ENCODE measurements around the gene RP2. TPM values are rescaled to one million over a fixed set of nuclear protein-coding genes. Genes with fewer than 3 reads are reported as not detected.

RP2 gene
- total and polyA plus RNA-seq, 2 donors (not counting 1 experiment from before 2014, with no cell fraction given), result 19.4 to 20.6 TPM

GRCh38 chrX:46849933-46850332, 13.1 kb downstream of the RP2 start:
- Histone ChIP-seq H3K27me3 (ENCODE audit: control insufficient read depth, insufficient read depth, low read length) (no peaks in the 10 kb centered on the region), H2AFZ (ENCODE audit: low read length) (no peak overlapping the region), H3K4me2 (ENCODE audit: extremely low read depth, insufficient read depth, low read length) (no peak overlapping the region), H3K9me3 (ENCODE audit: control insufficient read depth, insufficient read depth, low read depth, low read length) (no peaks in the 10 kb centered on the region), H3K4me3 (replicated peaks in 1 of 4; ENCODE audit: control extremely low read depth in 1 of 4, insufficient read depth in 1 of 4, low read depth in 3 of 4, low read length in 4 of 4) (no peak overlapping the region), H3K27ac (ENCODE audit: insufficient read depth, low read length) (no peak overlapping the region), H3K9ac (ENCODE audit: insufficient read depth, low read length) (no peak overlapping the region), H3K79me2 (ENCODE audit: control insufficient read depth, insufficient read depth, low read length) (peaks cover 40% of the 10 kb centered on the region), H4K20me1 (ENCODE audit: control insufficient read depth, extremely low read depth, insufficient read depth, low read length) (no peaks in the 10 kb centered on the region), H3K4me1 (ENCODE audit: control insufficient read depth, extremely low read depth, insufficient read depth, low read length) (no peaks in the 10 kb centered on the region), H3K36me3 (ENCODE audit: control insufficient read depth, insufficient read depth, low read length) (no peaks in the 10 kb centered on the region)
- DNase-seq (ENCODE audit: low read depth in 2 of 2), result peak in 1 of 2 donors; percentile 37
- TF ChIP-seq CTCF (conservative IDR thresholded peaks at IDR 0.05 in 1 of 2, IDR thresholded peaks at IDR 0.05 in 1 of 2; ENCODE audit: low read depth in 1 of 2, low read length in 2 of 2), result no peak
- no peak for TF ChIP-seq EZH2 (IDR thresholded peaks at IDR 0.05; ENCODE audit: low read length, missing control alignments)

DNA sequence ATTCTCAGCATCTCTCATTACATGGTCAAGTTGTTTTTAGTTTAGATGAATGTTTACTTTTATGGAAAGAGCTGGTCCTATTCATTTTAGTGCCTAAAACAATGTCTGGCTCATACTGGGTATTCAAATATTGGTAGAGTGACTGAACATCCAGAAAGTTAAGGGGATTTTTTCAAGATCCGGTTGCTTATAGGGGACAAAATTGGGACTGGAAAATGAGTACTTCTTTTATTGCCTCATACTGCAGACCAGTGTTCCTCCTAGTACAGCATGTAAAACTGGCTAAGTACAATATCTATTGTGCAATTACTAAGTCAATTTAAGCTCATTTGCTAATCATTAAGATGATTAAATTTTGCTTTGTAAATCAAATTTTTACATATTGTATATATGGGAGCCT, 13.9 kb downstream of the RP2 start:
- no peak overlapping the region for H3K4me3 ChIP-seq (replicated peaks in 1 of 4; ENCODE audit: control extremely low read depth in 1 of 4, insufficient read depth in 1 of 4, low read depth in 3 of 4, low read length in 4 of 4)
- H3K36me3 ChIP-seq (ENCODE audit: control insufficient read depth, insufficient read depth, low read length), result no peaks in the 10 kb centered on the region
- no peak overlapping the region for H3K9ac ChIP-seq (ENCODE audit: insufficient read depth, low read length)
- H4K20me1 ChIP-seq (ENCODE audit: control insufficient read depth, extremely low read depth, insufficient read depth, low read length), result no peaks in the 10 kb centered on the region
- H3K79me2 ChIP-seq (ENCODE audit: control insufficient read depth, insufficient read depth, low read length), result peaks cover 36% of the 10 kb centered on the region
- TF ChIP-seq EZH2 (IDR thresholded peaks at IDR 0.05; ENCODE audit: low read length, missing control alignments) (no peak), CTCF (conservative IDR thresholded peaks at IDR 0.05 in 1 of 2, IDR thresholded peaks at IDR 0.05 in 1 of 2; ENCODE audit: low read depth in 1 of 2, low read length in 2 of 2) (no peak)
- H3K27ac ChIP-seq (ENCODE audit: insufficient read depth, low read length), result no peak overlapping the region
- H2AFZ ChIP-seq (ENCODE audit: low read length), result no peak overlapping the region
- H3K9me3 ChIP-seq (ENCODE audit: control insufficient read depth, insufficient read depth, low read depth, low read length), result no peaks in the 10 kb centered on the region
- H3K27me3 ChIP-seq (ENCODE audit: control insufficient read depth, insufficient read depth, low read length), result no peaks in the 10 kb centered on the region
- H3K4me2 ChIP-seq (ENCODE audit: extremely low read depth, insufficient read depth, low read length), result no peak overlapping the region
- no peaks in the 10 kb centered on the region for H3K4me1 ChIP-seq (ENCODE audit: control insufficient read depth, extremely low read depth, insufficient read depth, low read length)
- DNase-seq (ENCODE audit: low read depth in 2 of 2), result no peak

DNA sequence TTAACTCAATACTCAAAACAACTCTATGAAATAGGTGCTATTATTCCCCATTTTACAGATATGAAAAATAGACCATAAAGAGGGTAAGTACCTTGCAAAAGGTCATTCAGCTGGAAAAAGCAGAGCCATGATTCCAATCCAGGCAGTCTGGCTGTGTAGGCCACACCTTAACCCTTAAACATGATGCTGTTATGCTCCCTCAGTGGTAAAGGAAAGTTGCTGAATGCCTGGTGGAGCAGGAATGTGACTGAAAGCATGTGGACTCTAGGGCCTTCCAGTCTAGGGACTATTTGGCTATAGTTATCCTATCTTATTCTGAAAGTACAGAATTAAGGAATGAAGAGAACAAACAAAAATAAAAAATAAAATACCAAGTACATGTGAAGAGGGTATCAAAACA, 19.6 kb downstream of the RP2 start:
- Histone ChIP-seq H3K4me2 (ENCODE audit: extremely low read depth, insufficient read depth, low read length) (no peak overlapping the region), H4K20me1 (ENCODE audit: control insufficient read depth, extremely low read depth, insufficient read depth, low read length) (no peaks in the 10 kb centered on the region), H3K79me2 (ENCODE audit: control insufficient read depth, insufficient read depth, low read length) (peaks cover 5% of the 10 kb centered on the region), H3K4me3 (replicated peaks in 1 of 4; ENCODE audit: control extremely low read depth in 1 of 4, insufficient read depth in 1 of 4, low read depth in 3 of 4, low read length in 4 of 4) (no peak overlapping the region), H3K27ac (ENCODE audit: insufficient read depth, low read length) (no peak overlapping the region), H3K27me3 (ENCODE audit: control insufficient read depth, insufficient read depth, low read length) (no peaks in the 10 kb centered on the region), H2AFZ (ENCODE audit: low read length) (no peak overlapping the region), H3K4me1 (ENCODE audit: control insufficient read depth, extremely low read depth, insufficient read depth, low read length) (peaks cover 2% of the 10 kb centered on the region), H3K36me3 (ENCODE audit: control insufficient read depth, insufficient read depth, low read length) (no peaks in the 10 kb centered on the region), H3K9ac (ENCODE audit: insufficient read depth, low read length) (no peak overlapping the region), H3K9me3 (ENCODE audit: control insufficient read depth, insufficient read depth, low read depth, low read length) (no peaks in the 10 kb centered on the region)
- DNase-seq (ENCODE audit: low read depth in 2 of 2), result no peak
- no peak for TF ChIP-seq CTCF (conservative IDR thresholded peaks at IDR 0.05 in 1 of 2, IDR thresholded peaks at IDR 0.05 in 1 of 2; ENCODE audit: low read depth in 1 of 2, low read length in 2 of 2)
- no peak for TF ChIP-seq EZH2 (IDR thresholded peaks at IDR 0.05; ENCODE audit: low read length, missing control alignments)
